Lung (tissue), 12 donors: Measurements from ENCODE around the gene UNC93A. TPM values are rescaled to one million over a fixed set of nuclear protein-coding genes. Genes with fewer than 3 reads are reported as not detected.

Experiments used
- ATAC-seq: fragments of 200-7000 bp; cut with Tn5 transposase; one replicate; pipeline ENCODE4 v1.9.1; 2020; ENCODE audit warnings: moderate number of reproducible peaks; ENCODE audit not compliant: insufficient read depth, low FRiP score
- DNase-seq, 3 donors: peaks; one replicate each; pipeline ENCODE4 v3.0.0-alpha.2; 2013 to 2017
- H3K27ac ChIP-seq, 2 donors: one replicate each; pipeline ENCODE4 v1.5.1; 2013; ENCODE audit warnings: mild to moderate bottlenecking in 2 of 2, moderate library complexity in 2 of 2, control low read depth in 1 of 2, inconsistent platforms in 1 of 2, low read depth in 1 of 2, low read length in 1 of 2
- H3K27me3 ChIP-seq, 3 donors: one replicate each; pipeline ENCODE4 v1.5.1; 2013; ENCODE audit warnings: low read length in 2 of 3; ENCODE audit not compliant: control insufficient read depth in 3 of 3, insufficient read depth in 3 of 3
- H3K36me3 ChIP-seq, 4 donors: one replicate each; pipeline ENCODE4 v1.5.1; 2013; ENCODE audit warnings: low read length in 4 of 4, mild to moderate bottlenecking in 1 of 4, moderate library complexity in 1 of 4; ENCODE audit not compliant: control insufficient read depth in 4 of 4, insufficient read depth in 4 of 4
- H3K4me1 ChIP-seq, 5 donors: one replicate each; pipeline ENCODE4 v1.5.1; 2013; ENCODE audit warnings: low read length in 5 of 5, mild to moderate bottlenecking in 2 of 5, moderate library complexity in 1 of 5; ENCODE audit not compliant: control insufficient read depth in 5 of 5, insufficient read depth in 5 of 5
- H3K4me3 ChIP-seq: one replicate; pipeline ENCODE4 v1.5.1; 2013; ENCODE audit warnings: mild to moderate bottlenecking, control low read depth, moderate library complexity
- H3K9ac ChIP-seq, 2 donors: one replicate each; pipeline ENCODE4 v1.5.1; 2013; ENCODE audit warnings: low read length in 2 of 2, control low read depth in 1 of 2; ENCODE audit not compliant: insufficient read depth in 1 of 2
- H3K9me3 ChIP-seq, 4 donors: one replicate each; pipeline ENCODE4 v1.5.1; 2013; ENCODE audit warnings: low read length in 3 of 4, mild to moderate bottlenecking in 1 of 4, moderate library complexity in 1 of 4; ENCODE audit not compliant: control insufficient read depth in 4 of 4, insufficient read depth in 3 of 4
- WGBS, 2 donors: extraction: QIAGEN DNeasy Blood & Tissue Kit; methylation state at CpG; one replicate each; pipeline ENCODE4 v1.1.7; 2013; 5-methylcytosine and 5-hydroxymethylcytosine counted together
- polyA plus RNA-seq, 2 donors: library from polyadenylated mRNA; stranded (reverse); fragments of 200-250 nt; gene quantifications; one replicate each; pipeline ENCODE4 v1.2.1, GENCODE V29; 2013
- total RNA-seq, 2 donors: library from RNA; depleted of rRNA in 1 of 2; stranded (reverse); fragments of >200 nt in 1 of 2; gene quantifications; one replicate each; pipeline ENCODE4 v1.2.1, GENCODE V29; 2014 to 2021
- TF ChIP-seq, protein P1 (sequence below): IDR thresholded peaks from 2 replicates; pipeline ENCODE4 v1.5.1; 2012; ENCODE audit warnings: mild to moderate bottlenecking; ENCODE audit errors: control extremely low read depth, extremely low read depth
- donor health status: control.
- donor health status: control.
- donor health status: Bipolar disorder and iron deficiency.
- donor health status: healthy.
- donor health status: DM: yes; HTN: yes; CAD: no.

Gene UNC93A
- total and polyA plus RNA-seq, 4 donors: not detected

- Histone ChIP-seq H3K27ac (no peak overlapping the region), H3K9me3 (no peaks in the 10 kb centered on the region), H3K36me3 (no peaks in the 10 kb centered on the region), H3K9ac (no peak overlapping the region), H3K4me1 (peaks cover 0 to 5% (median 0%) of the 10 kb centered on the region in 5 donors), H3K4me3 (no peak overlapping the region), H3K27me3 (no peaks in the 10 kb centered on the region)
- ATAC-seq: no peak
- TF ChIP-seq, protein P1, sequence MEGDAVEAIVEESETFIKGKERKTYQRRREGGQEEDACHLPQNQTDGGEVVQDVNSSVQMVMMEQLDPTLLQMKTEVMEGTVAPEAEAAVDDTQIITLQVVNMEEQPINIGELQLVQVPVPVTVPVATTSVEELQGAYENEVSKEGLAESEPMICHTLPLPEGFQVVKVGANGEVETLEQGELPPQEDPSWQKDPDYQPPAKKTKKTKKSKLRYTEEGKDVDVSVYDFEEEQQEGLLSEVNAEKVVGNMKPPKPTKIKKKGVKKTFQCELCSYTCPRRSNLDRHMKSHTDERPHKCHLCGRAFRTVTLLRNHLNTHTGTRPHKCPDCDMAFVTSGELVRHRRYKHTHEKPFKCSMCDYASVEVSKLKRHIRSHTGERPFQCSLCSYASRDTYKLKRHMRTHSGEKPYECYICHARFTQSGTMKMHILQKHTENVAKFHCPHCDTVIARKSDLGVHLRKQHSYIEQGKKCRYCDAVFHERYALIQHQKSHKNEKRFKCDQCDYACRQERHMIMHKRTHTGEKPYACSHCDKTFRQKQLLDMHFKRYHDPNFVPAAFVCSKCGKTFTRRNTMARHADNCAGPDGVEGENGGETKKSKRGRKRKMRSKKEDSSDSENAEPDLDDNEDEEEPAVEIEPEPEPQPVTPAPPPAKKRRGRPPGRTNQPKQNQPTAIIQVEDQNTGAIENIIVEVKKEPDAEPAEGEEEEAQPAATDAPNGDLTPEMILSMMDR: no peak
- no peak for DNase-seq
- 73 to 74% methylated on average over 11 of the region's 11 CpGs for WGBS, 2 donors
Observed at GRCh38 chr6:167244064-167244960, 46.8 kb upstream of the UNC93A start.

GRCh38 chr6:167244991-167245390 lies 46.1 kb upstream of the UNC93A start:
- no peaks in the 10 kb centered on the region for H3K36me3 ChIP-seq
- 56 to 66% methylated on average over 4 of the region's 4 CpGs for WGBS, 2 donors
- ATAC-seq: no peak

GRCh38 chr6:167245591-167245990 lies 45.5 kb upstream of the UNC93A start:
- TF ChIP-seq, protein P1: no peak
- H3K4me1 ChIP-seq: peaks cover 0 to 5% (median 0%) of the 10 kb centered on the region in 5 donors
- WGBS, 2 donors: 85 to 86% methylated on average over 3 of the region's 3 CpGs
- H3K4me3 ChIP-seq: no peak overlapping the region
- H3K27me3 ChIP-seq: no peaks in the 10 kb centered on the region
- DNase-seq (no peak), ATAC-seq (no peak)
- no peak overlapping the region for H3K27ac ChIP-seq
- no peaks in the 10 kb centered on the region for H3K9me3 ChIP-seq
- no peaks in the 10 kb centered on the region for H3K36me3 ChIP-seq
- no peak overlapping the region for H3K9ac ChIP-seq

More at GRCh38 chr6:167244991-167245390, 46.1 kb upstream of the UNC93A start:
- Histone ChIP-seq H3K27me3 (no peaks in the 10 kb centered on the region), H3K27ac (no peak overlapping the region), H3K9me3 (no peaks in the 10 kb centered on the region), H3K4me1 (peaks cover 0 to 5% (median 0%) of the 10 kb centered on the region in 5 donors), H3K4me3 (no peak overlapping the region), H3K9ac (no peak overlapping the region)
- TF ChIP-seq, protein P1: no peak
- DNase-seq: no peak
